Activated gamma-delta T cell (primary cell): ENCODE results near the gene PPARA.

ENCODE experiments used
- DNase-seq: peaks from one replicate; lab custom pipeline; 2025; lab: John Stamatoyannopoulos, UW

The PPARA gene

DNA sequence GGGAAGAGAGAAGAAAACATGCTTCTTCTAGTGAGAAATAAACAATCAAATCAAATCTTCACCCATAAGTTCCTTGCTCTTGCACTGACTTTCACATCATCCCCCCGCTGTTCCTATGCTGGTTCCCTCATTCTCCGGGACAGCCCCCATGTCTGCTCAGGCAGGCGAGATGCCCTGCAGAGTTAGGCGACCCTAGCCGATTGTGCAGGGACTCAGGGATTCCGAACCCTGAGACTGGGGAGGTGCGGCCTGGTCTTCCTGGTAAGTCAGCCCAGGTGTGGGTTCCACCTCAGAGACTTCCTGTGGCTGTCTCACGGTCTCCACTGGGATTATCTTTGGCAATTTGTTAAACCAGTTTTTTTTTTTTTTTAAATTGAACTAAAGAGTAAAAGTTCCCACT, 124.1 kb downstream of the PPARA start:
- no peak for DNase-seq

DNA sequence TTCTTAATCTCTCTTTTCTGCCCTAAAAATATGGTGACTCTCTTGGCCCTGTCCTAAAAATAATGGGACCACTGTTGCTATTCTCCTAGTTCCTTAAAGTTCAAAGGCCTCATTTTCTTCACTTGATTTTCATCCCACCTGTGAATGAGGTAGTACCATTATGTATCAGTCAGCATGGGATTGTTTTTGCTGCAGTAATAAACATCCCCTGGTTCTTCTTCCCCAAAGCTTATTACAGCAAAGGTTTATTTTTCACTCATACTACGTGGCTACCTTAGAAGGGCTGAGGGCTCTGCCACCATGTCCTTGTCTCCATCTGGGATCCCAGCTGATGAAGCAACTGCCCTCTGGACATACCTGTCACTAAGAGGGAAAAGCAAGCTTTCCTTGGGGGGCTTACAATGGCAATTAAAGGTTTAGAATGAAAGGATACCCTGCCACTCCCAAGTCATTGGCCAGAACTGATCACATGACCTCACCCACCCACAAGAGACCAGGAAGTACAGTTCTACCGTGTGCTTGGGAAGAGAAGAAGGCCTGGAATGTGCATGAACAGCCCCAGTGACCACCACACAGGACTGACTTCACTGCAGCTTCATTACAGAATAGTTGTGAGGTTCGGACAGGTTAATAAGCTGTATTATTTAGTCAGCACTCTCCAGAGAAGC, 125.3 kb downstream of the PPARA start:
- no peak for DNase-seq

DNA sequence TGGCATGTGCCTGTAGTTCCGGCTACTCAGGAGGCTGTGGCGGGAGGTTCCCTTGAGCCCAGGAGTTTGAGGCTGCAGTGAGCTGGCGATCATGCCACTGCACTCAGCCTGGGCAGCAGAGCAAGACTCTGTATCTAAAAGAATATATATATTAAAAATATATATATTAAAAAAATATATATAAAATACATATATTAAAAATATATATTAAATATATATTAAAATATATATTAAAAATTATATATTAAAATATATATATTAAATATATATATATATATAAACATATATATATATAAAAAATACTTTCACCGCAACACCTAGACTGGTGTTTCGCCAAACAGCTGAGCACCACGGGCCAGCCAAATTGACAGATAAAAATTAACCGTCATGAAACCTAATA, 126.2 kb downstream of the PPARA start:
- DNase-seq: no peak

DNA sequence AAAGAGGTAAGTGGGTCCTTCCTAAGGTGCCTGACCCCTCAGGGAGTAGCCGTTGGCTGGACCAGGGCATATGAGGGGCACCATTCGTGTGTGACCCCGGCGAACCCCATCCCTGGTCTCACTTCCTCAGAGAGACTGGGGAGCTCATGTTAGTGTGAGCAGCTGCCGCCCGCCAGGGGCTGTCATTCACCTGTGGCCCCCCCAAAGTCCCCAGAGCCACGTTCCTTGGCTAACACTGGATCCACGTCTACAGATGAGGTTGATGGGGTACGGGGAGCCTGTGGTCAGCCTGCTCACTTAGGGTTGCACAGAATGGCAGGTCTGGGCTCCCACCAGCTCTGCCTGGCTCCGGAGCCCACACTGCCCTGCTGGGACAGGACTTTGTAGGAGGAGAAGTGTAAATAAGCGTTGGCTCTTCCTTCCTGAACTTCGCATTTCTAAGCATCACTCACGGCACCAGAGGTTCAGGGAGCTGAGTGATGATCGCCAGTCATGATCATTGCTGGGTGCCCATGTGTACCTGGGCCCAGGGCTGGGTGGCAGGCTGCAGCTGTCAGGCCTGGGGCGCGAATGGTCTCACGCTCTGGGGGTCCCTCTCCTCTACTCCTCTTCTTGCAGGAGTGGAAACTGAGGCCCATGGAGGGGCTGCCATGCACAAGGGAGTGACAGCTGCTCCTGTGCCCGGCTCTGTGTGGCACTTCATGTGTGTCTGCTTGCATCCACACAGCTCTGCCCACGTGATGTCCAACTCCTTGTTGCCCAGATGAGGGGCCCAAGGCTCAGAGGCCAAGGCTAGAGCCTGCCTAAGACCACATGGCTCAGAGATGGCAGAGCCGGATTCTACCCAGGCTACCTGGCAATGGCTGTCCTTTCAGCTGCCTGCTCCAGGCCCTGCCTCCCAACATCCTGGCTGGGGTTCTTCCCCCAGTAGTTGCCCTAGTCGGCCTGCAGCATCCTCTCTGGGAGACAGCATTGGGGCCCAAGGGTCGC, 128.6 kb downstream of the PPARA start:
- DNase-seq: no peak

DNA sequence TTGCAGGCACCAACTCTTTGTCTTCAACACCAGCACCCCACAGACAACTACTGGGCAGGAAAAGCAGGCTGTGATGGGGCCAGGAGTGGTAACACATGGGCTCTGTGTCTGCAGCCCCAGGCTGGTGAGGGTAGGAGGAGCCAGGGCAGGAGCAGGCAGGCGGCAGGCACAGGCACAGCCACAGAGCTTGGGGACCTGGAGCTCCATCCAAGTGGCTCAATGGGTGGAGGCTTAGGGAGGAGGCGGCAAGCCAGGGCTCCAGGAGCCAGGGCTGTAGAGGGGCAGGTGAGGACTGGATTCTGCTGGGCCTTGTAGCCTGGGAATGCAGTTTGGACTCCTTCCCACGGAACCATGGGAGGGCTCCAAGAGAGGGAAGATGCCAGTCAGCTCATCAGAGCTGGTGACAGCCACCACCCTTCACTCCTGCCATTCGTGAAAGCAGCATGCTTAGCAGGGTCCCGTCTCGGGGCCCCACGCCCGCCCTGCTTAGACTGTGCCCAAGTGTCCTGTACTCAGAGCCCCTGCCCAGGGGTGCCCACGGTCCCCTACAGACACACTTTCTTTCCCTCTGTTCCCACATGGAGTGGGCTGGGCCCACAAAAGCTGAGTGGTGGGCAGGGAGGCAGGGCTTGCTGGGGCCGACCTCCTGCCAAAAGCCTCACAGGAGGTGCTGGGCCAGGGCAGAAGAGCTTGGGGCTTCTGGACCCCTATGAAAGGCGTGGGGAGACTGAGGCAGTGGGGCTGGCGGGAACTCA, 129.9 kb downstream of the PPARA start:
- DNase-seq: no peak

DNA sequence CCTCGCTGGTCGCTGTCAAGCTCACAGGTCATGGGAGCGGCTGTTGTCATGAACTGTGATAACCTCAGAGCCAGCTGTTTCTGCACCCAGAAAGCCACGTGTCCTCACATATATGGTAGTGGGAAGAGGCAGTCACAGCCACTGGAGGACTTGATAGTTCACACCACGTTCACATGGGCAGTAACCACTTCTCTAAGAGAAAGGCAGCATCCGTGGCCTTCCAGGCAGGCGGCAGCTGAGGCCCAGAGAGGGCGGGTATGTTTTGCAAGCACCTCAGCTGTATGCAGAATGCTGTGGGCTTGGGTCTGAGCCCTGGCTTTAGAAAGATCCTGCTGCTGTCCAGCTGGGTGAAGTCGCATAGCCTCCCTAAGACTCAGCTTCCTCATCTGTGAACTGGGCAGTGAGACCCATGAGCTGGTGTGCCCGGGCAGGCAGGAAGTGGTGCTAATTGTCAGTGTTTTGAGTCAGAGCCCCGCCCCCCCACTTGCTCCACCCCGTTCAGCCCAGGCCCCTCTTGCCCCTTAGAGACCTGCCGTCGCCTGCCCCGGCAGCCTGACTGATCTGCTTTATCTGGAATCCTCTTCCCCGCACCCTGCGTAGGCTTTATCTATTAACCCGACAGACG, 130.8 kb downstream of the PPARA start:
- DNase-seq: peak; percentile 40

DNA sequence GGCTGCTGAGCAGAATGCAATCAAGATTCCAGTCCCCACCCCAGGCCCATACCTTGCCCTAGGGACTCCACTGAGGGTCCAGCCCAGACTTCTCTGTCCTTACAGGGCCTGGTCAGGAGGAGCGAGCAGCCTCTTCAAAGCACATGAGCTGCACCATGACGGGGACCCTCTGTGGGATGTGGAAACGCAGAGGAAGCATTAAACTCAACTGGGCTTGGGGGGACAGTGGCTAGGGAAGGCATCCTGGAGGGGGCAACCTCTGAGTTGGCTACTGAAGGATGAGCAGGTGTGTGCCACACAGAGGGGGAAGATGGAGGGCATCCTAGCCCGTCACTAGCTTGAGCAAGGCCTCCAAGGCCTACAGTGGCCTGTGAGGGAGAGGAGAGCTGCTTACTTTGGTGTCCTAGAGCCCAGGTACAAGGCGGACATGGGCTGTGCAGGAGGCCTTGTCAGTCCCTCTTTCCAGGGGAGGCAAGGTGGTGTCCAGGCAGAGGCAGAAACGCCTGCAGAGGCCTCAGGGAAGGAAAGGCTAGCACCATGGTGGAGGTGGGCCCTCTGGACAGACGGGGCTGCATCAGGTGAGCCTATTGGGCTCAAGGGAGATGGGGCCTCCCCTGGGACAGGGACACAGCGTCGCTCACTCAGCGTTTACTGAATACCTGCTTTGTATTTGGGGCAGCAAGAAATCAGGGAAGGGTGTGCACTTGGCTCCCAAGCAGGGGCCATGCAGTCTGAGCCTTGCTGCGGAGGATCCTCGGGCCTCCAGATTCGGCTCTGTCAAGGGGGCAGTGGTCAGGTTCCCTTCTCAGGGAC, 131.7 kb downstream of the PPARA start:
- DNase-seq: no peak

DNA sequence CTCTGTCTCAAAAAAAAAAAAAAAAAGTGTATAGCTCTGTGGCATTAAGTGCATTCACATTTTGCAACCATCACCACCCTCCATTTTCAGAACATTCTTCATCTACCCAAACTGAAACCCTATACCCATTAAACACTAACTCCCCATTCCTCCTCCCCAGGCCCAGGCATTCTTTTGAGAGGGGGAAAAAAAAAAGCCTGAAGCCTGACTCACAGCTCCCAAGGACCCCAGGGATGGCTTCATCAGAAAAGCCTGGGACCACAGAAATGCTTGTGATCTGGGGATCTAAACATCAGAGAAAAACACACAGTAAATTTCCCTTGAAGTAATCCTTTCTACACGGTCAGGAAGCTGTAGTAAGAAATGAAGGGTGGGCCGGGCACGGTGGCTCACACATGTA, 135.7 kb downstream of the PPARA start:
- DNase-seq: no peak

DNA sequence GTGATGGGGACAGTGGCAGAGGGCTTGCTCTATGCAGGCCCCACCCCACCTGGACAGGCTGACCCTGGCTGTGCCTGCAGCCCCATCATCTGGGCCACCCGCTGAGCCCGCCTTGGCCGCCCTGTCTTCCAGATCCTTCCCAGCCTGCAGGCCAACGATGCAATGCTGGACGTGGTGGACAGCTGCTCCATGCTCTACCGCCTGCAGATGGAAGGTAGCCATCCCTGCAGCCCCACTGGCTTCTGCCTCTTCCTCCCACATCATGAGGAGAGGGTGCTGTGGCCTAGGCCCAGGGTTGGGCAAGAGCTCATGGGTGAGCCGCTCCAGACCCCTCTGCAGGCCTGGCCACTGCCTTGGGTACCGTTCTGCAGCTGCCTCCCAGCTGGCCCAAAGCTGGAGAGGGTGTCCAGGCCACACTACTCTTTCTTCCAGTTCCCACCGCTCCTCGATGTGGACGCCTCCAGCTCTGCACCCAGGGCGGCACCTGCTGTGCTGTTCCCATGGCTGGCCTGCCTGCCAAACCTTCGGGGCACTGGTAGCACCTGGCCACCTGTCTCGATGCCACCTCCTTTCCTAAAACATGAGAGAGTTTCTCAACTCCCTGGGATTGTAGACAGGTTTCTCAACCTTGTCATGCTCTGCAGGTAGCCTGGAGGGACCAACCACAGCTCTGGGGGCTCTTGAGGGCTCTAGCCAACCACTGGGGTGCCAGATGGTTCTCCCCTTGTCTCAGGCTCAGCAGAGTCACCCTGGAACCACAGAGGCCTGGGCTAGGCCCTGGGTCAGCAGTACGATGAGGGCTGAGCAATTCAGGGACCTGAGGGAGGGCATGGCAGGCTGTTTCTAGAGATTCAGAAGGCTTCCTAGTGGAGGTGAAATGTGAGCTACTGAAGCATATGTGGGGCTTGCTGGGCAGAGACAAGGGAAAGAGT, 136.9 kb downstream of the PPARA start:
- no peak for DNase-seq

DNA sequence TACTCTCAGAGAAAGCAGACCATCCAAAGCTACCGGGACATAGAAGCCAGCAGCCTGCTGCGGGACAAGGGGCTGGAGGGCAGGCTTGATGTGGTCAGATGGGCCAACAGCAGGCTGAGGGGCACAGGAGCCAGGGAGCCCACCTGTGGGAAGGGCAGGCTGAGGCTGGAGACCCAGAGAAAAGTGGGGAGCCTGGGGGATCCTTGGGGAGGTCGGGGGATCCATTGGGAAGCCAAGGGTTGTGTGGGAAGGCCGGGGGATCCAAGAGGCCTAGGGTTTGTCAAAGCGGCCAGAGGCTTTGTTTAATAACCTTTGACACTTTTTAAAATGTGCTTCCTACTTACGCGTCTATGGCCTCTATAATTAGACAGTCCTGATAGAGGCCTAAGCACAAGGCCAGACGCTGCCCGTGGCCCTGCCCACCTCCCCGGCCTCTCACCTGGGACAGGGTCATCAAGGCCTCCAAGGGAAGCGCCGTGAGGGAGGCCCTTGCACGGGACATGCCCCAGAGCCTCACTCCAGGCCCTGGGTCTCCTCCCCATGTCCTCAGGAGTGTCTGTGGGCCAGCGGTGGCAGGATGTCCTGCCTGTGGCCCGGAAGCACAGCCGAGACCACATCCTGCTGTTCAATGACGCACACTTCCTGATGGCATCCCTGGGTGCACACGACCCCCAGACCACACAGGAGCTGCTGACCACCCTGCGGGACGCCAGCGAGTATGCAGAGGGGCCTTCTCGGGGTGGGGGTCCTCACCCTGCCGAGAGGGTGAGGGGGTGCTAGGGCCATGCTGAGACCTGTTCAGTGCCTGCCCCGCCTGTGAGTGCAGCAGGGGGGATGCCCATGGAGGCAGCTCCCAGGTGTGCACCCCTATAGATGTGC, 137.8 kb downstream of the PPARA start:
- DNase-seq: peak; percentile 29

DNA sequence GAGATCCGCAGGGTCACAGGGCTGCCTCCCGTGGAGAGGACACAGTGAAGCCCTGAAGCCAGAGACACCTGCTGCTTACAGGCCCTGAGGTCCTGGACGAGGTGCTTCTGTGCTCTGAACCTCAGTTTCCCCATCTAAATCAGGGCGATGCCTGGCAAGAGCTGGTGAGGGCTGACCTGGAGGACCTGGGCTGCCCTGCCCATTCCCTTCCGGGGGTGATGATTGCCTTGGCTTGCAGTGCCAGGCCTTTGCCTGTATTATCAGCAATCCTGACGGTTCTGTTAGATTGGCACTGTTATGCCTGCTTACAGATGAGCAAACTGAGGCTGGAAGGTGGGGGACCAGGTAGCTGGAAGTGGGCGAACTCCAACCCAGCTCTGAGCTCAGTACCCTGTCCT, 138.5 kb downstream of the PPARA start:
- DNase-seq: no peak

DNA sequence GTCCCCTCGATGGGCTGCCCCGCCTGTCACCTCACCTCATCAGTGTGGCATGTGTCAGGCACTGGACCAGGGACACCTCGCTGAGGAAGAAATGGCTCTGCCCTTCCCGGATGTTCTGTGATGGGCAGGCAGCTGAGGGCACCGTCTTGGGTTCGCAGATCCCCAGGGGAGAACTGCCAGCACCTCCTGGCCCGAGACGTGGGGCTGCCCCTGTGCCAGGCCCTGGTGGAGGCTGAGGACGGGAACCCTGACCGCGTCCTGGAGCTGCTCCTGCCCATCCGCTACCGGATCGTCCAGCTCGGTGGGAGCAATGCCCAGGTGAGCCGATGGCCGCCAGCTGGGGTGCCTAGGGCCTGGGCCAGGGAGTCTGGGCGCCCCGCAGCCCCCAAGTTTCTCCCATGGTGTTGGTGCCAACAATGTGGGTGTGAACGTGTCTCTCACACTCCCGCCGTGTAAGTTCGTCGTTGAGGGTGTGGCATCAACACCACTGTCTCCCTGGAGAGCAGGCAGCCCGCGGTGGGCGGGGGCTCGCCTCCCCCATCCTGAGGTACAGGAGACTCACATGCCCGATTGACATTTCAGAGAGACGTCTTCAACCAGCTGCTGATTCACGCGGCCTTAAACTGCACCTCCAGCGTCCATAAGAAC, 139.0 kb downstream of the PPARA start:
- DNase-seq: peak; percentile 67

DNA sequence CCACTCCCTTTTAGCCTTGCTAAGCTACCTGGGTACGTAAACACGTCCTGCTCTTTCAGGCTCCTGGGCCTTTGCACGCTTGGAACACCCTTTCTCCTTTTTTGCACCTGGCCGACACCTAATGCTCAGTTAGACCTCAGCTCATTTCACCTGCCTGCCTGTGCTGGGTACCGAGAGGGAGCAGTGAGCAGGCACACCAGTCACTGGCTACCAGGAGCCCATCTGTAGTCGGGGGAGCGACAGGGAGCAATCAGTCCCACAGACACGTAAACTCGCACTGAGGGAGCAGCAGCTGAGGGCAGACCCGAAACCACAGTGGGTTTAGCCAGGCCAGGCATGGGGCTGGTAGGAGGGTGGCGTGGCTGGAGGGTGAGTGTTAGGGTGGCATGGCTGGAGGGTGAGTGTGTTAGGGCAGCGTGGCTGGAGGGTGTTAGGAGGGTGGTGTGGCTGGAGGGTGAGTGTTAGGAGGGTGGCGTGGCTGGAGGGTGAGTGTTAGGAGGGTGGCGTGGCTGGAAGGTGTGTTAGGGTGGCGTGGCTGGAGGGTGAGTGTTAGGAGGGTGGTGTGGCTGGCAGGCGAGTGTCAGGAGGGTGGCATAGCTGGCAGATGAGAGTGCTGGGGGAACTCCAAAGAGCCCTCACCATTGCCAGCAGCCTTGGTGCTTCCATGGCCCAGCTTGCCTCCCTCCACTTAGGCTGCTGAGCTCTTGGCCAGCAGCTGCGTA, 140.0 kb downstream of the PPARA start:
- no peak for DNase-seq

DNA sequence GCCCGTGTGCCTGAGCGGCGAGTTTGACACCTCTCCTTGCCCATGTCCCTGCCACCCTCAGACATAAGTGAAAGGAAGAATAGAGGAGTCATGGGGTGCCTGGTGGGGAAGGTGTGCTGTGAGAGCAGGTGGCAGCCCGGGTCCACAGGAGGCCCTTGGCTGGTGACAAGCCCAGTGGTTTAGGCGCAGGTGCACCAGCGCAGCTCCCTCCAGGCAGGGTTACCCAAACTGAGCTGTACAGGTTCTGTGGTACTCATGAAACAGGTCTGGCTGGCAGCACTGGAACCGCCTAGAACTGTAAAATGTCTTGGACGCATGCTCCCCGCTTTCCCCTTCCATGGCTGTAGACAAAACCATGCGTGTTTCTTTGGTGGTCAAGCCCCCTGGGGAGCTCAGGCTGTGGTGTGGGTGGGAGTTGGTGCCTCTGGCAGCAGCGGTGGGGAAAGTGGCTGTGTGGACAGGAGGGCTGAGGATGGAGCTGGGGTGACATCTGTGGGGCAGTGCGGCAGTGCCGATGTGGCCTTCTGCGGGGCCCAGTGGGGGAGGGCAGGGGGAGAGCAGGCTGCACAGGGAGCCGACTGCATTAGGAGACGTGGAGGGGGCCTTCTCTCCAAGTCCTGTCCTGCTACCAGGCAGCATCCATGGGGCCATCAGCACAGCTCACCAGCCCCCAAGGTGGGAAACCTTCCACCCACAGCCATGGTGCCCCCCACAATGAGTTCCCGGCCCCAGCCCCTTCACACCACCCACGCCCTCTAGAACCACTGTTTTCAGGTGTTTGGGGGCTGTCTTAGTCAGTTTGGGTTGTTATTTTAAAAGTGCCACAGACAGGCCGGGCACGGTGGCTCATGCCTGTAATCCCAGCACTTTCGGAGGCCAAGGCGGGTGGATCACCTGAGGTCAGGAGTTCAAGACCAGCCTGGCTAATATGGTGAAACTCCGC, 140.8 kb downstream of the PPARA start:
- no peak for DNase-seq

DNA sequence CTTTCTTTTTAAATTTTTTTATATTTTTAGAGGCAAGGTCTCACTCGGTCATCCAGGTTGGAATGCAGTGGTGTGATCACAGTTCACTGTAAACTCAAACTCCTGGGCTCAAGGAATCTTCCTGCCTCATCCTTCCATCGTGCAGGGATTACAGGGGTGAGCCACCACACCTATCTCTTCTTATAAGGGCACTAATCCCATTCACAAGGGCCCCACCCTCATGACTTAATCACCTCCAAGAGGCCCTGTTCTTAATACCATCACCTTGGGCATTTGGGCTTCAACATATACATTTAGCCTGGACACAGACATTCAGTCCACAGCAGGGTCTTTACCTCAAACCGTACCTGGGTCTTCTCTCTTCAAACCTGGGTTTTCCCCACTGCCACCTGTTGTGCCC, 141.8 kb downstream of the PPARA start:
- DNase-seq: no peak

DNA sequence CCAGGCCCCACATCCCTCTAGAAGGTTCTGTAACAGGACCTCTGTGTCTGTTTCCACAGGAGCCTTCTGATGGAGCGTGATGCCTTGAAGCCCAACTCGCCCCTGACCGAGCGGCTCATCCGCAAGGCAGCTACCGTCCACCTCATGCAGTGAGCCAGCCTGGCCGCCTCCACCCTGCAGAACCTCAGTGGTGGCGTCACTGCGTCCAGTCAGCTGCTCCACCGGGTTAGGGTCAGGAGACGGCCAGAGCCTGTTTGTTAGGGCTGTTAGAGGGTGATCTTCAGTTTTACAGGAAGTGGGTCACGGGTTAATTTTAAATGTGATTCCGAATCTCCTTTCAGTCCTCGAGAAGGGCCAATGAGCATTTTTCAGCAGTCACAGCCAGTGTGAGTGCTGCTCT, 142.4 kb downstream of the PPARA start:
- no peak for DNase-seq
